HG02938 (cell line): ENCODE results near the gene OR4L1.
"Not testable (repeated sequence)": the region's sequence is repeated elsewhere in the genome, so short reads cannot be mapped to it uniquely, and the experiment has no call there.

Experiments
- ATAC-seq: cut with Tn5 transposase; IDR thresholded peaks from one replicate; pipeline ENCODE4 v1.9.1; 2021; ENCODE audit warnings: mild to moderate bottlenecking, moderate library complexity; ENCODE audit not compliant: unreplicated experiment

Gene OR4L1

GRCh38 chr14:20059745-20060144 is at the start of gene OR4L1:
Gene OR4L1 (plus strand): TSS chr14:20060045. CDS start chr14:20060045, 0 bp downstream.
- ATAC-seq, result no peak

- ATAC-seq, result no peak
Observed at GRCh38 chr14:20019257-20019865, 40.5 kb upstream of the OR4L1 start, which contains the start of gene OR4K14. Gene OR4K14 (minus strand): TSS chr14:20019307. CDS start chr14:20015193, 4,114 bp downstream.

GRCh38 chr14:20031058-20031457 is 28.8 kb upstream of the OR4L1 start:
- no peak for ATAC-seq

- ATAC-seq, result no peak
Observed at GRCh38 chr14:20035449-20035848, 24.4 kb upstream of the OR4L1 start.

GRCh38 chr14:20035938-20036337 is 23.9 kb upstream of the OR4L1 start, which contains the start of gene OR4K13:
Gene OR4K13 (minus strand): TSS chr14:20036038. CDS start chr14:20034758, 1,280 bp downstream.
- ATAC-seq, result no peak

- ATAC-seq, result no peak
Observed at GRCh38 chr14:20044243-20044642, 15.6 kb upstream of the OR4L1 start.

- no peak for ATAC-seq
Observed at GRCh38 chr14:20048202-20048601, 11.6 kb upstream of the OR4L1 start.

- no peak for ATAC-seq
Observed at GRCh38 chr14:20092050-20092449, 32.2 kb downstream of the OR4L1 start.

- ATAC-seq, result no peak
Observed at GRCh38 chr14:20093442-20093841, 33.6 kb downstream of the OR4L1 start.

GRCh38 chr14:20098926-20099770 is 39.3 kb downstream of the OR4L1 start:
- ATAC-seq, result not testable (repeated sequence)

- ATAC-seq, result no peak
Observed at GRCh38 chr14:20110438-20110837, 50.6 kb downstream of the OR4L1 start, which contains the start of gene OR4K17. Gene OR4K17 (plus strand): TSS chr14:20110739. CDS start chr14:20117500, 6,761 bp downstream.
